Fibroblast of lung (primary cell): ENCODE results near the gene SLC35B4. TPM values are rescaled to one million over a fixed set of nuclear protein-coding genes. Genes with fewer than 3 reads are reported as not detected.
A peak's percentile ranks its signal among the peaks of the same experiment; 100 is the strongest.

ENCODE experiments used
- DNase-seq, 2 donors: peaks; one replicate each; pipeline versions ENCODE4 v3.0.0 to v3.0.0-alpha.2; 2010; ENCODE audit warnings: low read depth in 2 of 2
- H2AFZ ChIP-seq: 2 replicates; pipeline ENCODE4 v1.5.1; 2012; ENCODE audit warnings: low read length, control low read depth, inconsistent platforms
- H3K27ac ChIP-seq: 2 replicates; pipeline ENCODE4 v1.5.1; 2011; ENCODE audit warnings: low read length, control low read depth; ENCODE audit not compliant: insufficient read depth
- H3K27me3 ChIP-seq: 2 replicates; pipeline ENCODE4 v1.5.1; 2011; ENCODE audit warnings: mild to moderate bottlenecking, low read length; ENCODE audit not compliant: control insufficient read depth, insufficient read depth
- H3K36me3 ChIP-seq: 2 replicates; pipeline ENCODE4 v1.5.1; 2011; ENCODE audit warnings: low read length; ENCODE audit not compliant: control insufficient read depth, insufficient read depth
- H3K4me1 ChIP-seq: 2 replicates; pipeline ENCODE4 v1.5.1; 2011; ENCODE audit warnings: low read length; ENCODE audit not compliant: control insufficient read depth, insufficient read depth; ENCODE audit errors: extremely low read depth
- H3K4me2 ChIP-seq: 2 replicates; pipeline ENCODE4 v1.5.1; 2011; ENCODE audit warnings: low read length, control low read depth; ENCODE audit not compliant: insufficient read depth; ENCODE audit errors: extremely low read depth
- H3K4me3 ChIP-seq, 4 experiments: fragments of 200-600 bp in 1 of 4; sonication (generic) in 1 of 4; replicated peaks in 1 of 4; 2 replicates each; pipeline ENCODE4 v1.5.1; 2011 to 2016; ENCODE audit warnings: low read length in 4 of 4, low read depth in 3 of 4, mild to moderate bottlenecking in 3 of 4, control low read depth in 2 of 4, inconsistent platforms in 1 of 4, mixed read lengths in 1 of 4; ENCODE audit not compliant: insufficient read depth in 1 of 4; ENCODE audit errors: control extremely low read depth in 1 of 4
- H3K79me2 ChIP-seq: 2 replicates; pipeline ENCODE4 v1.5.1; 2012; ENCODE audit warnings: mild to moderate bottlenecking, low read length, inconsistent platforms; ENCODE audit not compliant: control insufficient read depth, insufficient read depth
- H3K9ac ChIP-seq: 2 replicates; pipeline ENCODE4 v1.5.1; 2011; ENCODE audit warnings: mild to moderate bottlenecking, low read length, control low read depth; ENCODE audit not compliant: insufficient read depth
- H3K9me3 ChIP-seq: 2 replicates; pipeline ENCODE4 v1.5.1; 2012; ENCODE audit warnings: low read depth, low read length; ENCODE audit not compliant: control insufficient read depth, insufficient read depth
- H4K20me1 ChIP-seq: 2 replicates; pipeline ENCODE4 v1.5.1; 2011; ENCODE audit warnings: low read length; ENCODE audit not compliant: control insufficient read depth, insufficient read depth; ENCODE audit errors: extremely low read depth
- EZH2 ChIP-seq: IDR thresholded peaks from 2 replicates; pipeline ENCODE4 v1.5.1; 2012; ENCODE audit warnings: low read length, control low read depth, mild to moderate bottlenecking; ENCODE audit errors: missing control alignments
- polyA plus RNA-seq, 2 donors: library from polyadenylated mRNA; depleted of rRNA in 1 of 2; stranded (reverse) in 1 of 2; unstranded in 1 of 2; fragments of >200 nt; gene quantifications; 2 replicates each; pipeline ENCODE4 v1.2.1, GENCODE V29; 2011 to 2012; ENCODE audit warnings: missing spikeins in 1 of 2
- total RNA-seq: library from RNA; depleted of rRNA; stranded (reverse); fragments of >200 nt; gene quantifications from 2 replicates; pipeline ENCODE4 v1.2.1, GENCODE V29; 2014
- TF ChIP-seq, protein P1 (sequence below), 2 donors: IDR thresholded peaks in 1 of 2; conservative IDR thresholded peaks in 1 of 2; 1 replicate in 1 of 2; 2 replicates in 1 of 2; pipeline ENCODE4 v1.5.1; 2011 to 2012; ENCODE audit warnings: low read length in 2 of 2, control low read depth in 1 of 2, inconsistent platforms in 1 of 2, low read depth in 1 of 2, mild to moderate bottlenecking in 1 of 2

The SLC35B4 gene
- total and polyA plus RNA-seq, 2 donors (not counting 1 experiment from before 2014, with no cell fraction given) = 13.7 to 20.1 TPM

- H3K79me2 ChIP-seq = no peaks in the 10 kb centered on the region
- H3K27ac ChIP-seq = no peak overlapping the region
- no peak overlapping the region for H3K4me3 ChIP-seq
- H3K4me2 ChIP-seq = no peak overlapping the region
- no peak overlapping the region for H3K9ac ChIP-seq
- DNase-seq = peak; percentile 24 to 54
- H3K4me1 ChIP-seq = no peaks in the 10 kb centered on the region
- no peaks in the 10 kb centered on the region for H3K27me3 ChIP-seq
- TF ChIP-seq, protein P1, sequence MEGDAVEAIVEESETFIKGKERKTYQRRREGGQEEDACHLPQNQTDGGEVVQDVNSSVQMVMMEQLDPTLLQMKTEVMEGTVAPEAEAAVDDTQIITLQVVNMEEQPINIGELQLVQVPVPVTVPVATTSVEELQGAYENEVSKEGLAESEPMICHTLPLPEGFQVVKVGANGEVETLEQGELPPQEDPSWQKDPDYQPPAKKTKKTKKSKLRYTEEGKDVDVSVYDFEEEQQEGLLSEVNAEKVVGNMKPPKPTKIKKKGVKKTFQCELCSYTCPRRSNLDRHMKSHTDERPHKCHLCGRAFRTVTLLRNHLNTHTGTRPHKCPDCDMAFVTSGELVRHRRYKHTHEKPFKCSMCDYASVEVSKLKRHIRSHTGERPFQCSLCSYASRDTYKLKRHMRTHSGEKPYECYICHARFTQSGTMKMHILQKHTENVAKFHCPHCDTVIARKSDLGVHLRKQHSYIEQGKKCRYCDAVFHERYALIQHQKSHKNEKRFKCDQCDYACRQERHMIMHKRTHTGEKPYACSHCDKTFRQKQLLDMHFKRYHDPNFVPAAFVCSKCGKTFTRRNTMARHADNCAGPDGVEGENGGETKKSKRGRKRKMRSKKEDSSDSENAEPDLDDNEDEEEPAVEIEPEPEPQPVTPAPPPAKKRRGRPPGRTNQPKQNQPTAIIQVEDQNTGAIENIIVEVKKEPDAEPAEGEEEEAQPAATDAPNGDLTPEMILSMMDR (conservative IDR thresholded peaks at IDR 0.05 in 1 of 2, IDR thresholded peaks at IDR 0.05 in 1 of 2; ENCODE audit: low read depth in 1 of 2, low read length in 2 of 2) = no peak
- H2AFZ ChIP-seq = no peak overlapping the region
- H4K20me1 ChIP-seq = no peaks in the 10 kb centered on the region
- no peaks in the 10 kb centered on the region for H3K36me3 ChIP-seq
- no peaks in the 10 kb centered on the region for H3K9me3 ChIP-seq
Observed at GRCh38 chr7:134364619-134365037, 47.9 kb upstream of the SLC35B4 start.

DNA sequence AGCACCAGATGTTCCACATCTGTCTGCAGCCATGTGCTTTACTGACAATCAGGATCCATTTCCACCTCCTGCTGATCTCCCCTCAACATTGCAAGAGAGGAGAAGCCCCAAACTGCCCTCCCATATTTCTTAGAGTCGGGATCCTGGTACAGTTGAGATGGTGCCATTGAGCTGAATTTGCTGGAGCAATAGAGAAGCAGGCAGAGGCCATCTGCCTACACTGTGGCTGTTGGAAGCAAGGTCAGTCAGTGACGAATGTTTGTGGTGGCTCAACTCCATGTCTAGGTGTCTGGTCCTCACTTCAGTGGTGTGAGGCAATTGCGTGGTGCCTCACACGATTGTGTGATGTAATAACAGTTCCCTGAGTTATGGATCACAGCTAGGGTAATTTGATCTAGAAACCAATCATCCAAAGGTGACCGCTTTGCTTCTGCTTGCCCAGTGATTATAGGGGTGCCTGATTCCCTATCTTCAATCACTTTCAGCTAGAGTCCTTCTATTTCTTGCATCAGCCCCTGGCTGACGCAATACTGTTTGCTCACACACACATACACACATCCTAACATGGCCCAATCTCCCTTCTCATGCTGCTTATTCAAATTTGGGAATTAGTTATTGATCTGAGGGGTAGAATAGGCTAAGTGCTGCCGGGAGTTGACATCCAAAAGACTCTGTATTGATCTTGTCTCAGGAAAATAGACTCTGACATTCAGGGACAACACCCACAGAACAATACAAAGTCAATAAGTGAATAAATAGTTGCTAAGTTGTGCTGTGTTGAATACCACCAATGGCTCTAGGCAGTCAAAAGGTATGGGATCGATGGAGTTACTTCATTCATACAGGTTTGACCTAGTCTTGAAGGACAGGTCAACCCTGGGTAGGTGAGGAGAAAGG lies 46.1 kb upstream of the SLC35B4 start:
- TF ChIP-seq EZH2 = no peak
- TF ChIP-seq, protein P1 (conservative IDR thresholded peaks at IDR 0.05 in 1 of 2, IDR thresholded peaks at IDR 0.05 in 1 of 2; ENCODE audit: low read depth in 1 of 2, low read length in 2 of 2) = no peak
- Histone ChIP-seq H3K27me3 (no peaks in the 10 kb centered on the region), H3K4me2 (no peak overlapping the region), H3K27ac (no peak overlapping the region), H3K36me3 (no peaks in the 10 kb centered on the region), H3K79me2 (no peaks in the 10 kb centered on the region), H2AFZ (no peak overlapping the region), H3K9me3 (no peaks in the 10 kb centered on the region), H3K4me3 (no peak overlapping the region), H3K4me1 (no peaks in the 10 kb centered on the region), H3K9ac (no peak overlapping the region), H4K20me1 (no peaks in the 10 kb centered on the region)
- DNase-seq = peak in 1 of 2 donors; percentile 64

GRCh38 chr7:134359787-134360432 lies 43.2 kb upstream of the SLC35B4 start:
- no peaks in the 10 kb centered on the region for H3K4me1 ChIP-seq
- no peaks in the 10 kb centered on the region for H3K9me3 ChIP-seq
- no peaks in the 10 kb centered on the region for H3K79me2 ChIP-seq
- H3K27ac ChIP-seq = no peak overlapping the region
- no peaks in the 10 kb centered on the region for H4K20me1 ChIP-seq
- H3K4me3 ChIP-seq = no peak overlapping the region
- no peak overlapping the region for H3K4me2 ChIP-seq
- no peaks in the 10 kb centered on the region for H3K36me3 ChIP-seq
- no peak overlapping the region for H2AFZ ChIP-seq
- TF ChIP-seq EZH2 = no peak
- TF ChIP-seq, protein P1 (conservative IDR thresholded peaks at IDR 0.05 in 1 of 2, IDR thresholded peaks at IDR 0.05 in 1 of 2; ENCODE audit: low read depth in 1 of 2, low read length in 2 of 2) = no peak
- no peak overlapping the region for H3K9ac ChIP-seq
- no peak for DNase-seq
- H3K27me3 ChIP-seq = no peaks in the 10 kb centered on the region
